H9 (cell line): ENCODE measurements around the gene FAM110C. TPM values are rescaled to one million over a fixed set of nuclear protein-coding genes. Genes with fewer than 3 reads are reported as not detected.
A peak's percentile ranks its signal among the peaks of the same experiment; 100 is the strongest.

Experiments
- DNase-seq: peaks from one replicate; pipeline ENCODE4 v3.0.0-alpha.2; 2017
- H2AFZ ChIP-seq: one replicate; pipeline ENCODE4 v1.6.1; 2013; ENCODE audit warnings: mild to moderate bottlenecking, low read length, control low read depth, moderate library complexity
- H2AK5ac ChIP-seq: 2 replicates; pipeline ENCODE4 v1.6.1; 2013; ENCODE audit warnings: low read length, control low read depth, mixed read lengths; ENCODE audit not compliant: insufficient read length
- H2BK120ac ChIP-seq: one replicate; pipeline ENCODE4 v1.6.1; 2013; ENCODE audit warnings: low read depth, mild to moderate bottlenecking, low read length, control low read depth, inconsistent platforms; ENCODE audit not compliant: poor library complexity, severe bottlenecking
- H2BK12ac ChIP-seq: 2 replicates; pipeline ENCODE4 v1.6.1; 2013; ENCODE audit warnings: low read length, control low read depth, mixed read lengths, low read depth; ENCODE audit not compliant: insufficient read length
- H2BK15ac ChIP-seq: 2 replicates; pipeline ENCODE4 v1.6.1; 2013; ENCODE audit warnings: low read depth, low read length, control low read depth
- H2BK20ac ChIP-seq: one replicate; pipeline ENCODE4 v1.6.1; 2013; ENCODE audit warnings: low read depth, mild to moderate bottlenecking, low read length, control low read depth, inconsistent platforms; ENCODE audit not compliant: poor library complexity, severe bottlenecking
- H2BK5ac ChIP-seq: 2 replicates; pipeline ENCODE4 v1.6.1; 2013; ENCODE audit warnings: low read length, control low read depth, mixed read lengths; ENCODE audit not compliant: insufficient read length
- H3K14ac ChIP-seq: 2 replicates; pipeline ENCODE4 v1.6.1; 2013; ENCODE audit warnings: low read length, control low read depth; ENCODE audit not compliant: insufficient read depth
- H3K18ac ChIP-seq: 2 replicates; pipeline ENCODE4 v1.6.1; 2013; ENCODE audit warnings: low read depth, mild to moderate bottlenecking, mixed read lengths, low read length, control low read depth; ENCODE audit not compliant: insufficient read length
- H3K23ac ChIP-seq: 2 replicates; pipeline ENCODE4 v1.6.1; 2013; ENCODE audit warnings: low read length, control low read depth, mixed read lengths, low read depth; ENCODE audit not compliant: insufficient read length
- H3K23me2 ChIP-seq: 2 replicates; pipeline ENCODE4 v1.6.1; 2013; ENCODE audit warnings: low read depth, mild to moderate bottlenecking, mixed read lengths, low read length, control low read depth; ENCODE audit not compliant: insufficient read length, poor library complexity, severe bottlenecking
- H3K27ac ChIP-seq: 2 replicates; pipeline ENCODE4 v1.5.1; 2013; ENCODE audit warnings: low read length, control low read depth, mixed read lengths, low read depth; ENCODE audit not compliant: insufficient read length
- H3K27me3 ChIP-seq: 2 replicates; pipeline ENCODE4 v1.6.1; 2013; ENCODE audit warnings: low read length, control low read depth, inconsistent platforms; ENCODE audit not compliant: insufficient read depth
- H3K4ac ChIP-seq: 2 replicates; pipeline ENCODE4 v1.6.1; 2013; ENCODE audit warnings: low read depth, mild to moderate bottlenecking, control low read depth, inconsistent platforms, low read length, moderate library complexity
- H3K4me1 ChIP-seq: 2 replicates; pipeline ENCODE4 v1.6.1; 2013; ENCODE audit warnings: low read length, control low read depth, inconsistent platforms; ENCODE audit not compliant: insufficient read depth
- H3K4me2 ChIP-seq: 2 replicates; pipeline ENCODE4 v1.6.1; 2013; ENCODE audit warnings: low read length, control low read depth, mixed read lengths; ENCODE audit not compliant: insufficient read length, insufficient read depth
- H3K56ac ChIP-seq: 2 replicates; pipeline ENCODE4 v1.6.1; 2013; ENCODE audit warnings: low read depth, mild to moderate bottlenecking, mixed read lengths, low read length, control low read depth; ENCODE audit not compliant: insufficient read length
- H3K79me1 ChIP-seq: 2 replicates; pipeline ENCODE4 v1.6.1; 2013; ENCODE audit warnings: low read depth, mild to moderate bottlenecking, moderate library complexity, low read length, control low read depth, inconsistent platforms; ENCODE audit not compliant: insufficient read depth, poor library complexity, severe bottlenecking
- H3K79me2 ChIP-seq: 2 replicates; pipeline ENCODE4 v1.6.1; 2013; ENCODE audit warnings: low read length, control low read depth, inconsistent platforms; ENCODE audit not compliant: insufficient read depth
- H3K9ac ChIP-seq: 2 replicates; pipeline ENCODE4 v1.6.1; 2013; ENCODE audit warnings: low read length, control low read depth, mixed read lengths; ENCODE audit not compliant: insufficient read length; ENCODE audit errors: extremely low read depth
- H3K9me3 ChIP-seq: one replicate; pipeline ENCODE4 v1.6.1; 2013; ENCODE audit warnings: low read depth, low read length, inconsistent platforms; ENCODE audit not compliant: control insufficient read depth
- H3T11ph ChIP-seq: one replicate; pipeline ENCODE4 v1.6.1; 2013; ENCODE audit warnings: mild to moderate bottlenecking, low read length, control low read depth, inconsistent platforms
- H4K20me1 ChIP-seq: one replicate; pipeline ENCODE4 v1.6.1; 2013; ENCODE audit not compliant: control insufficient read depth, insufficient read length, insufficient read depth
- H4K5ac ChIP-seq: 2 replicates; pipeline ENCODE4 v1.6.1; 2013; ENCODE audit warnings: low read depth, mild to moderate bottlenecking, mixed read lengths, low read length, control low read depth; ENCODE audit not compliant: insufficient read length
- H4K8ac ChIP-seq: replicated peaks from 2 replicates; pipeline ENCODE4 v1.6.1; 2013; ENCODE audit warnings: low read length, control low read depth, mixed read lengths, low read depth; ENCODE audit not compliant: insufficient read length
- H4K91ac ChIP-seq: 2 replicates; pipeline ENCODE4 v1.6.1; 2013; ENCODE audit warnings: low read depth, mild to moderate bottlenecking, moderate library complexity, mixed read lengths, low read length, control low read depth; ENCODE audit not compliant: insufficient read length
- H3K27ac Mint-ChIP-seq, 3 experiments: 2 replicates in 2 of 3; 3 replicates in 1 of 3; pipeline ENCODE4 v1.8.0; 2020 to 2021; ENCODE audit warnings: mixed read lengths in 3 of 3, mild to moderate bottlenecking in 1 of 3, moderate library complexity in 1 of 3
- H3K27me3 Mint-ChIP-seq: 2 replicates; pipeline ENCODE4 v1.8.0; 2021; ENCODE audit warnings: low read depth, mild to moderate bottlenecking, moderate library complexity, mixed read lengths
- H3K36me3 Mint-ChIP-seq, 3 experiments: 2 replicates in 2 of 3; 3 replicates in 1 of 3; pipeline ENCODE4 v1.8.0; 2020 to 2021; ENCODE audit warnings: low read depth in 3 of 3, mixed read lengths in 3 of 3; ENCODE audit not compliant: insufficient read depth in 1 of 3
- H3K4me1 Mint-ChIP-seq, 2 experiments: 2 replicates each; pipeline ENCODE4 v1.8.0; 2020; ENCODE audit warnings: mixed read lengths in 2 of 2
- H3K4me3 Mint-ChIP-seq, 2 experiments: 2 replicates in 1 of 2; 3 replicates in 1 of 2; pipeline ENCODE4 v1.8.0; 2020 to 2021; ENCODE audit warnings: mild to moderate bottlenecking in 2 of 2, mixed read lengths in 2 of 2, moderate library complexity in 1 of 2
- H3K9me3 Mint-ChIP-seq, 2 experiments: 2 replicates in 1 of 2; 3 replicates in 1 of 2; pipeline ENCODE4 v1.8.0; 2020; ENCODE audit warnings: mild to moderate bottlenecking in 2 of 2, mixed read lengths in 2 of 2, moderate library complexity in 1 of 2
- WGBS: extraction: QIAGEN DNeasy Blood & Tissue Kit; methylation state at CpG from one replicate; pipeline ENCODE4 v1.1.7; 2013; ENCODE audit warnings: missing lambda C conversion rate, low lambda C conversion rate, mixed read lengths; ENCODE audit not compliant: insufficient read length; ENCODE audit errors: extremely low coverage; 5-methylcytosine and 5-hydroxymethylcytosine counted together
- total RNA-seq: library from RNA; stranded (reverse); gene quantifications from 2 replicates; pipeline ENCODE4 v1.2.1, GENCODE V29; 2021
- TF ChIP-seq, protein P1 (sequence below): fragments of 200-600 bp; sonication (generic); conservative IDR thresholded peaks from 3 replicates; pipeline ENCODE4 v1.8.0; 2021; ENCODE audit warnings: antibody characterized with exemption, mild to moderate bottlenecking

Gene FAM110C
- total RNA-seq, 1 experiment from 2014 or later = 3.4 TPM

DNA sequence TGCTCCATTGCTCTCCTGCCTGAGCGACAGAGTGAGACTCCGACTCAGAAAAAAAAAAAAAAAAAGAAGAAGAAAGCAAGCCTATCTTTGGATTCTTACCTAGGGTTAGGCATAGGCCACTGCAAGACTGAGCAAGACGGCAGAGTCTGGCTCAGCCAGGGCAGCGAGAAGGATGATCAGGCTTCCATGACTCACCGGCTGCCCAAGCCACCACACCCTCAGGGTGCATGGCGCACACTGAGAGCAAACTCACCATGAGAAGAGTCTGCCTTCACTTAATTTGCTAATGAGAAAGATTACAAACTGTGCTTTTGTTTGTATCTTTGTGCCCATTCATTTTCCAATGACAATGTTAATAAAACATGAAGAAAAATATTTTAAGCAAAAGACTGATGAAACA, 8.2 kb downstream of the FAM110C start:
- H3K79me1 ChIP-seq = no peaks in the 10 kb centered on the region

More for the DNA sequence above, 8.2 kb downstream of the FAM110C start:
- H4K5ac ChIP-seq = no peak overlapping the region
- H3K23me2 ChIP-seq = no peaks in the 10 kb centered on the region
- Mint-ChIP-seq H3K27ac (0 out of 7 replicates have a peak overlapping the region, but pooled peaks of 1 of the 3 experiments have one; percentile 17), H3K27me3 (0 out of 2 replicates have a peak, but pooled peaks cover 3% of the 10 kb centered on the region), H3K36me3 (peaks cover 0 to 10% (median 10%) of the 10 kb centered on the region in 3 experiments; a peak in 4 of 7 replicates), H3K9me3 (no peaks in the 10 kb centered on the region), H3K4me3 (no peak overlapping the region), H3K4me1 (peaks cover 11% of the 10 kb centered on the region in 2 experiments)
- H4K91ac ChIP-seq = no peak overlapping the region
- WGBS = no CpG with 5 or more reads among the region's 6 CpGs
- no peaks in the 10 kb centered on the region for H4K20me1 ChIP-seq
- H4K8ac ChIP-seq = no peak overlapping the region
- H3T11ph ChIP-seq = no peak overlapping the region
- no peaks in the 10 kb centered on the region for H3K9me3 ChIP-seq
- no peaks in the 10 kb centered on the region; the same call in 1 of the 2 replicates for H3K79me2 ChIP-seq
- no peak overlapping the region for H2BK12ac ChIP-seq
- H3K4me2 ChIP-seq = no peak overlapping the region
- no peak overlapping the region for H3K23ac ChIP-seq
- H3K56ac ChIP-seq = no peak overlapping the region
- H3K18ac ChIP-seq = no peak overlapping the region
- H2BK120ac ChIP-seq = no peak overlapping the region
- H2AK5ac ChIP-seq = no peak overlapping the region
- no peaks in the 10 kb centered on the region for H3K27me3 ChIP-seq
- H3K14ac ChIP-seq = no peak overlapping the region
- no peak overlapping the region for H2AFZ ChIP-seq
- no peak overlapping the region for H3K9ac ChIP-seq
- H3K4ac ChIP-seq = no peak overlapping the region
- no peak for DNase-seq
- H2BK15ac ChIP-seq = no peak overlapping the region
- H3K27ac ChIP-seq = no peak overlapping the region
- TF ChIP-seq, protein P1, sequence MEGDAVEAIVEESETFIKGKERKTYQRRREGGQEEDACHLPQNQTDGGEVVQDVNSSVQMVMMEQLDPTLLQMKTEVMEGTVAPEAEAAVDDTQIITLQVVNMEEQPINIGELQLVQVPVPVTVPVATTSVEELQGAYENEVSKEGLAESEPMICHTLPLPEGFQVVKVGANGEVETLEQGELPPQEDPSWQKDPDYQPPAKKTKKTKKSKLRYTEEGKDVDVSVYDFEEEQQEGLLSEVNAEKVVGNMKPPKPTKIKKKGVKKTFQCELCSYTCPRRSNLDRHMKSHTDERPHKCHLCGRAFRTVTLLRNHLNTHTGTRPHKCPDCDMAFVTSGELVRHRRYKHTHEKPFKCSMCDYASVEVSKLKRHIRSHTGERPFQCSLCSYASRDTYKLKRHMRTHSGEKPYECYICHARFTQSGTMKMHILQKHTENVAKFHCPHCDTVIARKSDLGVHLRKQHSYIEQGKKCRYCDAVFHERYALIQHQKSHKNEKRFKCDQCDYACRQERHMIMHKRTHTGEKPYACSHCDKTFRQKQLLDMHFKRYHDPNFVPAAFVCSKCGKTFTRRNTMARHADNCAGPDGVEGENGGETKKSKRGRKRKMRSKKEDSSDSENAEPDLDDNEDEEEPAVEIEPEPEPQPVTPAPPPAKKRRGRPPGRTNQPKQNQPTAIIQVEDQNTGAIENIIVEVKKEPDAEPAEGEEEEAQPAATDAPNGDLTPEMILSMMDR = no peak
- no peaks in the 10 kb centered on the region for H3K4me1 ChIP-seq
- no peak overlapping the region for H2BK5ac ChIP-seq
- no peak overlapping the region for H2BK20ac ChIP-seq
